GM21360 (cell line): ENCODE data around the gene GPRC5C.

Source experiments
- ATAC-seq: cut with Tn5 transposase; IDR thresholded peaks from one replicate; pipeline ENCODE4 v1.9.1; 2021; ENCODE audit warnings: mild to moderate bottlenecking, moderate library complexity; ENCODE audit not compliant: unreplicated experiment

Gene GPRC5C

GRCh38 chr17:74431568-74432423, at the start of gene GPRC5C:
GPRC5C (plus strand) TSS chr17:74432088; CDS start chr17:74439777, 7,689 bp downstream.
- no peak for ATAC-seq

GRCh38 chr17:74383141-74383540, 48.7 kb upstream of the GPRC5C start:
- ATAC-seq: no peak

GRCh38 chr17:74385201-74385600, 46.7 kb upstream of the GPRC5C start:
- ATAC-seq: no peak

GRCh38 chr17:74386386-74386785, 45.5 kb upstream of the GPRC5C start:
- ATAC-seq: no peak

- ATAC-seq: no peak
These were observed 44.3 kb upstream of the GPRC5C start for GRCh38 chr17:74387365-74388218.

GRCh38 chr17:74389084-74389753, 42.7 kb upstream of the GPRC5C start:
- ATAC-seq: no peak

- no peak for ATAC-seq
These were observed 41.8 kb upstream of the GPRC5C start for GRCh38 chr17:74389937-74390679.

GRCh38 chr17:74390680-74391653, 40.9 kb upstream of the GPRC5C start:
- no peak for ATAC-seq

- no peak for ATAC-seq
These were observed 40.1 kb upstream of the GPRC5C start for GRCh38 chr17:74391771-74392170.

GRCh38 chr17:74392848-74393247, 39.0 kb upstream of the GPRC5C start:
- no peak for ATAC-seq

GRCh38 chr17:74393346-74393942, 38.4 kb upstream of the GPRC5C start:
- ATAC-seq: no peak

- ATAC-seq: no peak
These were observed 37.5 kb upstream of the GPRC5C start for GRCh38 chr17:74394275-74394950.

GRCh38 chr17:74394977-74395376, 36.9 kb upstream of the GPRC5C start:
- no peak for ATAC-seq

GRCh38 chr17:74396567-74396966, 35.3 kb upstream of the GPRC5C start:
- ATAC-seq: no peak

GRCh38 chr17:74402048-74402447, 29.8 kb upstream of the GPRC5C start:
- no peak for ATAC-seq

GRCh38 chr17:74403512-74404137, 28.3 kb upstream of the GPRC5C start:
- no peak for ATAC-seq

GRCh38 chr17:74404218-74404617, 27.7 kb upstream of the GPRC5C start:
- no peak for ATAC-seq

GRCh38 chr17:74404789-74405188, 27.1 kb upstream of the GPRC5C start:
- ATAC-seq: no peak
